Fibroblast of the conjunctiva (primary cell): ENCODE measurements around the gene ZBED2.
A peak's percentile ranks its signal among the peaks of the same experiment; 100 is the strongest.

ENCODE experiments used
- DNase-seq: peaks from one replicate; pipeline ENCODE4 v3.0.0-alpha.2; 2010; ENCODE audit warnings: low read depth

ZBED2 gene

GRCh38 chr3:111603679-111604078 is 8.5 kb upstream of the ZBED2 start:
- DNase-seq: no peak

GRCh38 chr3:111601810-111602209 is 6.7 kb upstream of the ZBED2 start:
- DNase-seq: no peak

DNA sequence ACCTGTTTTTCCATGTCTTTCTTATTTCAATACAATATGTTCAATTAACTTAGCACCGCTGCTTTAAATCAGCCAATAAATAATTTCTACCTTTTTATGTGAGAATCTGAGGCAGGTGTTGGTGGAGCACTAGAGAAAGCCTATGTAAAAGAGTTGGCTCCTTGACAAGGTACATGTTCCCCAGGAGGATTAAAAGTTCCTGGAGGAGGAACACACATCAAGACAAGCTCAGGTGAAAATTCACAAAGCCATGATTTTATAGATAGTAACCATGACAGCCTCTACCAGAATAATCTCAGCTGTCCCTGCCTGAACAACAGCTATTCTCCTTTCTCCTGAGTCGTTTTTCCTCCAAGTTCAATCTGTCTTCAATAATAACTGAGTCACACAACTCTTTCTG is 3.4 kb upstream of the ZBED2 start:
- no peak for DNase-seq

GRCh38 chr3:111598139-111598538 is 3.0 kb upstream of the ZBED2 start:
- DNase-seq: no peak

DNA sequence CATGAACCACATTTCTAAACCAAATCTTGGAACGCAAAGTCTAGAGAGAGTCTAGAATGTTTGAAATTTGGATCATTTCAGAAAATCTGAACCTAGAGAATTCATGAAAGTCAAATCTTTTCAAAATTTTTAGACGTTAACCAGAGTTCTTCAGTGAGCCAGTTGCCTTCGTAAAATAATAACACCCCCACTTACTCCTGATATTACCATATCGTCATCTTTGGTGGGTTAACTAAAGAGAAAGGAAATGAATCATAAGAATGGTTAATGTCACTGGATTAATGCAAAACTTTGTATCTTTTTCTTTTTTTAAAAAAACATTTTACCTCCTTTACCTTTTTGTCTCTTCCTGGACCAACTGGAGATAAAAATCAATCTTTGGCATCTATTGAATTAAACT is 1.2 kb upstream of the ZBED2 start:
- DNase-seq: no peak

DNA sequence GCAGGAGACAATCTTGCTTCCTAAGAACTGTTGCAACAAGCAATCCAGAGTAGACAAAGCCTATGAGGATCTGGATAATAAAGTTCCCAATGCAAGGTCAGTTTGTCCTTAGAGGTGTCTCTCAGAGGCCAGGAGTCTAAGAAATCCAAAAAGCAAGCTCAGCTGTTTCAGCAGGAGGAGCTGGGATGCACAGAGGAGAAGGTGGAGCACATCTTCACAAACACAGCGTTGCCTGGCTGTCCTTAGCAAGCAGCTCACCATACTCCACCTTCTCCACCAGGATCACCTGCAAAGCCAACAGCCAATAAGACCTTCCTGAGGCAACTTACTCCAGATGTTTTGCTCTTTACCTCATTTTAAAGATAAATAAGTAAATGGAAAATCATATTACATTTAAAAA is 365 bp downstream of the ZBED2 start:
- no peak for DNase-seq

GRCh38 chr3:111594205-111594604 is 941 bp downstream of the ZBED2 start:
- DNase-seq: no peak

GRCh38 chr3:111593666-111594065 is 1.5 kb downstream of the ZBED2 start:
- DNase-seq: no peak

DNA sequence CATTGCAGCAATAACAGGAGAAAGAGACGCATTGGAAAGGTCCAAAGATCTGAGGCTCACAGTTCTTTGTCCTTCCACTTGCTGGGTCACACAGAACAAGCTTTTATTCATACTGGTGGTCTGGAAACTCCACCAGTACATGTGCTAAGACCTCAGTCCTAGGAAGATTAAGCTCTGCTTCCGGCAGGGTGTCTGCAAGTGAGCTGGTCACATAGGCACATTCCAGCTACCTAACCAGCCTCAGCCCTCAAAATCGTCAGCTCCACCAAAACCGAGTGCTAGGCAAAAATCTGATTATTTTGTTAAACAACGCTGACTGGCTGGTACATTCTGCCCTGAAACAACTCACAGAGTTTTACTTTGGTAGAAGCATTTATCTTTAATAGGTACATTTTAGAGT is 2.2 kb downstream of the ZBED2 start:
- no peak for DNase-seq

DNA sequence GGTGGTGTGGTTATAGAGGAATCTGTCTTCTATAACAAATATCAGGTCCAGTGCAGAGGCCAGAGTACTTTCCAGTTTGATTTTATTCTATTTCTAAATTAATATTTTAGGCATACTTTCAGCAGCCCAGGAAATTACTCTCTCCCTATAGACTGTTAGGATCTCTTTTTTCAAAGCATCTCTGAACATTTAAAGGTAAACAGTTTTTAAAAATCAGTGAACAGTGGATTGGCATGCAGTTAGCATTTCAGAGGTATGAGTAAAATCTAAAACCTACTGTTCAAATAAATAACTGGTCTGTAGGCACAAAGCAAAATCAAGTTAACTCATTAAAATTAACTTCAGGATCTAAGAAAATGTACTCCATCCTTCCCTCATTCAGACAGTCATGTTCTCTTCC is 3.0 kb downstream of the ZBED2 start:
- DNase-seq: no peak

DNA sequence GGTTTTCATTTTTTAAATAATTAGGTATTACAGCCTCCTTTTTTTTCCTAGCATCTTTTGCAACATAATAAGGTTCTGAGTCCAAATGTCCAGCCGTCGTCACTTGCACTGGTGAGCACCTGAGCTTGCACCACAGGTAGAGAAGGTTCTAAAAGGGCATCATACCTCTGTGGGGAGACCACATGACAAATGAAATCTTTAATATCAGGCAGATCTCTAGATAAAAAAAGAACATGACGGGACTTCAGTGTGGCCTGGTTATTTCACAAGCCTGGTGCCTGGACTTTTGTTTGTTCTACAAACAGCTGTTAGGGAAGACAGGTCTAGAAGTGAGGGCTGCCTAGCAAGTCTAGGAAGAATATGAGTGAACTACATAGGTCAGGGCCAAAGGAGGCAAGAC is 3.6 kb downstream of the ZBED2 start:
- no peak for DNase-seq

DNA sequence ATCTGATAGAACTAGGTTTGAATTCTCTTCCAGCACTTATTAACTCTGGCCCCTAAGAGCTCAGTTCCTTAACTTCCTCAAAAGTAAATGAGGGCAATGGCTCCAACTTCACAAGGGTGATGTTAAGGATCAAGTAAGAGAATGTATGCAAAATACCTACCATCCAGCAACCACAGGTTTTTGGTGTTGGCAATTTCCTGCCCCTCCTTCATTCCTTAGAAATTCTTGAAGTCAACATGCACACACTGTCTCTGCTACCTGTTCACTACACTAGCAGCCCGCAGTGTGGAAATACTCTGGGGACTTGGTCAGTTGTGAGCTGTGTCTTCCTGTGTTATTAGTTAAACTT is 5.0 kb downstream of the ZBED2 start:
- DNase-seq: no peak

DNA sequence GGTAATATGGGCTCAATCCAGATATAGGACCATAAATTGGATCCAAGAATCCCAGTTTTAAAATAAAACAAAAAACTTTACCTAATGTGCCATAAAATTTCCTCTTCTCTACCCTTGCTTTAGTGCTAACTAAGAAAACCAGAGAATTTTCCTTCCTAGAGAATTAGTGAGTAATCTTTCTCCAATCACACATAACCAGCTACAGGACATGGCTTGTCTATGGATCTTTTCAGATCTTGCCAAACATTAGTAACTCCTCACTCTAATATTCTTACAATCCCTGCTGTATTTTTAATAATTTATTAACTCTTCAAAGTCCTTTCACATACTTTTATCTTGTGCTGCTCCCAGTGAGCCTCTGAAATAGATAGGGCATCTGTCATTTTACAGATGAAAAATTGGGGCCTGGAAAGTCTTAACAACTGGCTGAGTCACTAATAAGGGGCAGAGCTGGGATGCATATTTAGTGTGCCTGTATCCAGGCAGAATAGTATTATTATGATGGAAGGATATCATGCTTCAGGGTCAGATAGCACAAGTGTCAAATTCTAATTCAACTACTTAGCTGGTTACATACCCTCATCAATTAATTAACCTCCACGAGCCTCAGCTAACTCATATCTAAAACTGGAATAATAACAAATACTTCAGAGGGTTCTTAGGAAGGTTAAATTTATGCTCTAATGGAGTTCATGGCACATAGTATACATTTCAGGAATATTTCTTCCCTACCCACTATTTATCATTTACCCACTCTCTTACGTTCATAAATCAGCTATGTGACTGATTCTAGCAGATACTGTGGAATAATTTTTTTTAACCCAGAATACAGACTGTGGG is 5.6 kb downstream of the ZBED2 start:
- no peak for DNase-seq

GRCh38 chr3:111588527-111588926 is 6.6 kb downstream of the ZBED2 start:
- DNase-seq: no peak

GRCh38 chr3:111585217-111585616 is 9.9 kb downstream of the ZBED2 start:
- DNase-seq: no peak

DNA sequence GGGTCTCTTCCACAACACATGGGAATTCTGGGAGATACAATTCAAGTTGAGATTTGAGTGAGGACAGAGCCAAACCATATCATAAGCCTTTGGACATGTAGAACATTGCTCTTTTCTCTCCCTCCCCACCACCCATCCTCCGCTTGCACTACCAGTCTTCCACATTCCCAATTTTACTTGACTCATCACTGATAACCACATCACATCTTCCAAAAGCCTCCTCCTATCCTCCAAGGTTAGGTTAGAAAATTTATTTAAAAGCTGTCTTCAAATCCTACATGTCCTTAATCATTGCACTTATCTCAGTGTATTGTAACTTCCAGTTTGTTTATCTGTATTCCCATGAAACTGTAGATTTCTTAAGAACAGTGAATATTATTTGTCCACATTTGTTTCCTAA is 10.4 kb downstream of the ZBED2 start:
- no peak for DNase-seq

DNA sequence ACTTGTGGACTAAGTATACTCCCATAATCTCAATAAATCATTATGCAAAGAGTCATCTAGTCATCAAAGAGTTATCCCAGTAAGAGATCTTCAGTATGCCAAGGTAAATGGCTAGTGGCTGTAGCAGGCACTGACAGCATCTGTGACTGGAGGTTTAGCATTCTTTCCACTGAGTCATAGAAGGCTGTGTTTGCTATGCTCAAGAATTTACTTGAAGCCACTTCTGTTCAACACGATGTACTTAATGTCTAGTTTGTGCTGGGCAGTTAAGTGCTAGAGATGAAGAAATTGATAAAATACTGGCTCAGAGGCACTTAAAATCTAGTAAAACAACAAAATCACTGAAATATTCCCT is 13.0 kb downstream of the ZBED2 start:
- DNase-seq: peak; percentile 17

- no peak for DNase-seq
These were observed 13.6 kb downstream of the ZBED2 start for GRCh38 chr3:111581403-111582119.

DNA sequence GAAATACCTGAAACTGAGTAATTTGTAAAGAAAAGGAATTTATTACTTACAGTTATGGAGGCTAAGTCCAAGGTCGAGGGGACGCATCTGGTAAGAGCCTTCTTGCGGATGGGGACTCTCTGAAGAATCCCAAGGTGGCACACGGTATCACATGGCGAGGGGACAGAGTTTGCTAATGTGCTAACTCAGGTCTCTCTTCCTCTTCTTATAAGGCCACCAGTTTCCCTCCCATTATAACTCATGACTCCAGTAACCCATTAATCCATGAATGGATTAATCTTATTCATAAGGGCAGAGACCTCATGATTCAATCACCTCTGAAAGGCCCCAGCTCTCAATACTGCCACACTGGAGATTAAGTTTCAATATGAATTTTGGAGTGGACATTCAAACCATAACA is 15.7 kb downstream of the ZBED2 start:
- DNase-seq: no peak

- DNase-seq: no peak
These were observed 16.3 kb downstream of the ZBED2 start for GRCh38 chr3:111578867-111579266.

- peak; percentile 35 for DNase-seq
These were observed 17.1 kb downstream of the ZBED2 start for GRCh38 chr3:111577798-111578685.

GRCh38 chr3:111577113-111577512 is 18.0 kb downstream of the ZBED2 start:
- DNase-seq: no peak

DNA sequence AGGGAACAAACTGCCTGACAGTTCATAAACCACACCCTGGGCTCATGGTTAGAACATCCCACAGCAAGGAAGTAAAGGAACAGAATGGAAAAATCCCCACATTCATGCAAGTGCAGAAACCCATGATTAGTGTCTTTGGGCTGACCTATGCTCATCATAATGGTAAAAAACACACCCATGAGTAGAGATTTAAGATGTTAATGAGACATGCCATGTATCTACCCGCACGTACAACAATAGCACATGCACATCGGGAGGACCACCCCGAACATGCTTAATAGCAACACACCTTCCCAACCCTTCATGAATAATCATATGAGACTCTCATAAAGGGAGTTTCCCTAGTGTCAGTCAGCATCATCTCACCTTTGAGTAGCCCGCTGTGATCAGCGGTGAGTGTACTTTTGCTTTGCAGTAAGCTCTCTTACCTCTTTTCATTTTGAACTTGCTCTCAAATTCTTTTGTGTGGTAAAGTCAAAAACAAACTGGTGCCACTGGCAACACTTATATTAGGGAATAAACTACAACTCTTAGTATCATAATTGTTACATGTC is 23.2 kb downstream of the ZBED2 start:
- DNase-seq: no peak
